GM18951 (cell line): ENCODE data around the gene TIGIT.

Experiments used
- POLR2A ChIP-seq: IDR thresholded peaks from 4 replicates; pipeline ENCODE4 v1.6.1; 2011; ENCODE audit warnings: mild to moderate bottlenecking; ENCODE audit not compliant: insufficient read length, insufficient read depth; ENCODE audit errors: extremely low read depth
- in situ Hi-C: fragments of 300-500 bp; cut with MboI; formaldehyde crosslinking; loops from one replicate; pipeline ENCODE4 v1.12.0; 2022; ENCODE audit warnings: low sequenced_read_pairs, mixed read lengths, inconsistent platforms; ENCODE audit not compliant: unreplicated experiment

TIGIT gene

GRCh38 chr3:114350690-114351089, 56.9 kb downstream of the TIGIT start:
- in situ Hi-C loops: no loop called here
- TF ChIP-seq POLR2A: no peak

- no peak for TF ChIP-seq POLR2A
- in situ Hi-C loops: no loop called here
Measured at GRCh38 chr3:114351123-114351821, 57.4 kb downstream of the TIGIT start.

- no peak for TF ChIP-seq POLR2A
- in situ Hi-C loops: no loop called here
Measured at GRCh38 chr3:114351822-114352145, 58.0 kb downstream of the TIGIT start.

GRCh38 chr3:114355653-114356052, 61.8 kb downstream of the TIGIT start:
- no peak for TF ChIP-seq POLR2A
- in situ Hi-C loops: no loop called here

- no peak for TF ChIP-seq POLR2A
- in situ Hi-C loops: no loop called here
Measured at GRCh38 chr3:114356066-114356465, 62.2 kb downstream of the TIGIT start.

GRCh38 chr3:114356525-114356924, 62.7 kb downstream of the TIGIT start:
- in situ Hi-C loops: no loop called here
- TF ChIP-seq POLR2A: no peak
